Right atrium auricular region (tissue), 2 donors: ENCODE results near the gene AMT. TPM values are rescaled to one million over a fixed set of nuclear protein-coding genes. Genes with fewer than 3 reads are reported as not detected.
A peak's percentile ranks its signal among the peaks of the same experiment; 100 is the strongest.

Experiments
- DNase-seq: peaks from one replicate; pipeline ENCODE4 v3.0.0-alpha.2; 2019; ENCODE audit warnings: low spot score
- H3K27ac ChIP-seq, 2 donors: fragments of 200-600 bp; sonication (generic); 1 replicate in 1 of 2; 2 replicates in 1 of 2; pipeline ENCODE4 v1.5.1; 2016 to 2019
- H3K27me3 ChIP-seq, 2 donors: fragments of 200-600 bp; sonication (generic); one replicate each; pipeline versions ENCODE4 v1.5.1 to v1.6.0; 2017 to 2019
- H3K36me3 ChIP-seq: fragments of 200-600 bp; sonication (generic); one replicate; pipeline ENCODE4 v1.5.1; 2016
- H3K4me1 ChIP-seq, 2 donors: fragments of 200-600 bp; sonication (generic); one replicate each; pipeline versions ENCODE4 v1.5.1 to v1.6.0; 2017 to 2019
- H3K4me3 ChIP-seq, 2 donors: fragments of 200-600 bp; sonication (generic); 1 replicate in 1 of 2; 2 replicates in 1 of 2; pipeline ENCODE4 v1.5.1; 2017 to 2019; ENCODE audit warnings: mild to moderate bottlenecking in 1 of 2, moderate library complexity in 1 of 2
- H3K9me3 ChIP-seq, 2 donors: fragments of 200-600 bp; sonication (generic); one replicate each; pipeline ENCODE4 v1.5.1; 2019
- total RNA-seq, 2 donors: library from RNA; depleted of rRNA; stranded (reverse); fragments of >200 nt; gene quantifications; one replicate each; pipeline ENCODE4 v1.1.0, GENCODE V29; 2016
- TF ChIP-seq, protein P1 (sequence below), 2 donors: fragments of 200-600 bp; sonication (generic); IDR thresholded peaks; one replicate each; pipeline ENCODE4 v1.5.1; 2019; ENCODE audit warnings: antibody characterized with exemption in 2 of 2

AMT gene
- total RNA-seq, 2 donors from 2014 or later, result 6.6 to 17.6 TPM

DNA sequence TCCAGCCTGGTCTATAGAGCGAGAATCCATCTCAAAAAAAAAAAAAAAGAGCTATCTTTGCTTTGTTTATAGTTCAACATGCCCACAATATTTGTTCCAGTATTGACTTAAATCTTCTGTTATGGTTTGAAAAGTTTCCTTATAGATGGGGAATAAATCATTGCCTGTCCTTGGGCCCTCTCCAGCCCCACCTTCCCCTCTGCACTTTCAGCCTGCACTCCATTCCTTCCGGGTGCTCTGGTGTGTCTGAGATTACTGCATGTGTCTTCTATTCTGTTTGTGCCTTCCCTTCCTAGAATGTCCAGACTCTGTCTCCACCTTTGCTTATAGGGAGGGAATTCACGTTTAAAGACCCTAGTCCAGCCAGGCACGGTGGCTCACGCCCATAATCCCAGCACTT, 38.9 kb downstream of the AMT start:
- H3K4me1 ChIP-seq, result peaks cover 0 to 28% of the 10 kb centered on the region in 2 donors
- no peaks in the 10 kb centered on the region for H3K27me3 ChIP-seq
- H3K9me3 ChIP-seq, result no peaks in the 10 kb centered on the region
- no peaks in the 10 kb centered on the region for H3K36me3 ChIP-seq
- H3K4me3 ChIP-seq, result no peak overlapping the region
- DNase-seq, result no peak
- no peak overlapping the region for H3K27ac ChIP-seq
- TF ChIP-seq, protein P1, sequence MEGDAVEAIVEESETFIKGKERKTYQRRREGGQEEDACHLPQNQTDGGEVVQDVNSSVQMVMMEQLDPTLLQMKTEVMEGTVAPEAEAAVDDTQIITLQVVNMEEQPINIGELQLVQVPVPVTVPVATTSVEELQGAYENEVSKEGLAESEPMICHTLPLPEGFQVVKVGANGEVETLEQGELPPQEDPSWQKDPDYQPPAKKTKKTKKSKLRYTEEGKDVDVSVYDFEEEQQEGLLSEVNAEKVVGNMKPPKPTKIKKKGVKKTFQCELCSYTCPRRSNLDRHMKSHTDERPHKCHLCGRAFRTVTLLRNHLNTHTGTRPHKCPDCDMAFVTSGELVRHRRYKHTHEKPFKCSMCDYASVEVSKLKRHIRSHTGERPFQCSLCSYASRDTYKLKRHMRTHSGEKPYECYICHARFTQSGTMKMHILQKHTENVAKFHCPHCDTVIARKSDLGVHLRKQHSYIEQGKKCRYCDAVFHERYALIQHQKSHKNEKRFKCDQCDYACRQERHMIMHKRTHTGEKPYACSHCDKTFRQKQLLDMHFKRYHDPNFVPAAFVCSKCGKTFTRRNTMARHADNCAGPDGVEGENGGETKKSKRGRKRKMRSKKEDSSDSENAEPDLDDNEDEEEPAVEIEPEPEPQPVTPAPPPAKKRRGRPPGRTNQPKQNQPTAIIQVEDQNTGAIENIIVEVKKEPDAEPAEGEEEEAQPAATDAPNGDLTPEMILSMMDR (IDR thresholded peaks at IDR 0.05), result no peak

GRCh38 chr3:49378249-49378895, 43.9 kb downstream of the AMT start:
- no peaks in the 10 kb centered on the region for H3K27me3 ChIP-seq
- peak overlapping the region in 1 of 2 donors; percentile 39 for H3K27ac ChIP-seq
- TF ChIP-seq, protein P1 (IDR thresholded peaks at IDR 0.05), result no peak

DNA sequence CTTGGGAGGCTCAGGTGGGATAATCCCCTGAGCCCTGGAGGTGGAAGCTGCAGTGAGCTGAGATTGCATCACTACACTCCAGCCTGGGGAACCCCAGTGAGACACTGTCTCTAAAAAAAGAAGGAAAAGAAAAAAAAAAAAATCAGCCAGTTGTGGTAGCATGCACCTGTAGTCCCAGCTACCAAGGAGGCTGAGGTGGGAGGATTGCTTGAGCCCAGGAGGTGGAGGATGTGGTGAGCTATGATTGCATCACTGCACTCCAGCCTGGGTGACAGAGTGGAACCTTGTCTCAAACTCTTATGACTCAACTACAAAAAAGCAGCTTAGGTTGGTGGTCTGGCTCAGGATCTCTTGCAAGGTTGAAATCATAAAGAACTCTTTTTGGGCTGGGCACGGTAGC, 44.8 kb downstream of the AMT start:
- Histone ChIP-seq H3K4me3 (no peak overlapping the region), H3K9me3 (no peaks in the 10 kb centered on the region), H3K27me3 (no peaks in the 10 kb centered on the region), H3K36me3 (peaks cover 32% of the 10 kb centered on the region), H3K27ac (no peak overlapping the region), H3K4me1 (no peaks in the 10 kb centered on the region)
- no peak for DNase-seq
- TF ChIP-seq, protein P1 (IDR thresholded peaks at IDR 0.05), result no peak

More at GRCh38 chr3:49378249-49378895, 43.9 kb downstream of the AMT start:
- H3K4me1 ChIP-seq, result no peaks in the 10 kb centered on the region
- no peak overlapping the region for H3K4me3 ChIP-seq
- peak; percentile 68 for DNase-seq
- H3K9me3 ChIP-seq, result no peaks in the 10 kb centered on the region
- peaks cover 23% of the 10 kb centered on the region for H3K36me3 ChIP-seq

GRCh38 chr3:49371946-49372345, 50.3 kb downstream of the AMT start:
- no peaks in the 10 kb centered on the region for H3K4me1 ChIP-seq
- no peak overlapping the region for H3K4me3 ChIP-seq
- no peak overlapping the region for H3K27ac ChIP-seq
- DNase-seq, result no peak
- TF ChIP-seq, protein P1 (IDR thresholded peaks at IDR 0.05), result no peak
- no peaks in the 10 kb centered on the region for H3K9me3 ChIP-seq
- no peaks in the 10 kb centered on the region for H3K27me3 ChIP-seq
- peaks cover 83% of the 10 kb centered on the region for H3K36me3 ChIP-seq

DNA sequence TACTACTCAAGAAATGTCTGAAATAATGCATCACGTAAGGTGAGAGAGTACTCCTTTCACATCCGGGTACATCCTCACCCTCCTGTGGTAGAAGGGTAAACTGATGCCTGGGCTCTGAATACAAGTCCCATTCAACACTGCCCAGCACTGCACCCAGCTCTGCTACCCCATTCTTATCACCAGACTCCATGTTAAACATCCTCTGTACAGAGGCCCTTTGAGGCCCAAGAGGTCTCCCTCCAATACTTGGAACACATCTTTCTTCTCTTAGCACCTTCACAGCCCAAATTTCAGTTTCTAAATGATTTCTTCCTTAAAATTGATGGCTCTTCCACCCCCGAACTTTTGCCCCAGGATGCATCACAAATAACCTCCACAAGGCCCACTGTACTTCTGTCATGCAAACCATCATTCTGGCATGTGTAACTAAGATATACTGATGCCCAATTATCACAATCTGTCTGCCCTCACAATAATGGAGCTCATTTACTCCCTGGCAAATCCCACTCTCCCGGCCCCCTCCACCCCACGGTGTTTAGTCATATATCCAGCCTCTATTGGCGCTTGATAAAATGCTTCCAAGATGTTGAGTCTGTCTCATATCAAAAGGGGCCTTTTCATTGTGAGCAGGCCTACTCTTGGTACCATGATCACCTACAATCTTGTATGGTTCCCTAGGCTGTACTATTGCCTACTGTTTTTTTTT, 51.5 kb downstream of the AMT start:
- H3K27me3 ChIP-seq, result no peaks in the 10 kb centered on the region
- TF ChIP-seq, protein P1 (IDR thresholded peaks at IDR 0.05), result no peak
- no peak for DNase-seq
- H3K9me3 ChIP-seq, result no peaks in the 10 kb centered on the region
- no peak overlapping the region for H3K27ac ChIP-seq
- no peaks in the 10 kb centered on the region for H3K4me1 ChIP-seq
- H3K4me3 ChIP-seq, result no peak overlapping the region
- H3K36me3 ChIP-seq, result peaks cover 95% of the 10 kb centered on the region

Other genes with a start within 250 kb of the AMT start
- gene C3orf62, start 145.2 kb downstream of the AMT start, total RNA-seq, result 1 to 10 TPM; 1.0 to 1.5 TPM
- 10 to 100 TPM in 1 of 2 donors, 1 to 10 TPM in 1; 9.8 to 13.5 TPM for gene USP4, start 82.4 kb downstream of the AMT start, total RNA-seq
- gene GPX1, start 64.1 kb downstream of the AMT start, total RNA-seq, result 100 to 1,000 TPM; 121 to 276 TPM
- 100 to 1,000 TPM; 292 to 304 TPM for gene RHOA, start 10.5 kb downstream of the AMT start, total RNA-seq
- gene TCTA, start 10.1 kb downstream of the AMT start, total RNA-seq, result 10 to 100 TPM; 13.9 to 23.1 TPM
- gene NICN1, start 6.9 kb upstream of the AMT start, total RNA-seq, result 1 to 10 TPM; 4.8 to 7.4 TPM
- 100 to 1,000 TPM; 115 to 174 TPM for gene DAG1, start 47.8 kb upstream of the AMT start, total RNA-seq
- under 1 TPM; 0.41 to 0.63 TPM for gene BSN, start 132.0 kb upstream of the AMT start, total RNA-seq